H1 (cell line): ENCODE results near the gene ST6GALNAC3.

Experiments
- BCL11A ChIP-seq, 2 experiments: IDR thresholded peaks; one replicate each; pipeline ENCODE4 v1.6.1; 2011; ENCODE audit warnings: low read depth in 2 of 2, low read length in 2 of 2, mild to moderate bottlenecking in 2 of 2
- CEBPB ChIP-seq: IDR thresholded peaks from 2 replicates; pipeline ENCODE4 v1.6.1; 2012; ENCODE audit warnings: low read depth, low read length
- CHD1 ChIP-seq: IDR thresholded peaks from 2 replicates; pipeline ENCODE4 v1.6.1; 2012; ENCODE audit warnings: low read depth, low read length, improper control_type of control experiment
- CTCF ChIP-seq, 3 experiments: IDR thresholded peaks; 1 replicate in 2 of 3; 2 replicates in 1 of 3; pipeline versions ENCODE4 v1.5.1 to v1.6.1; 2011; ENCODE audit warnings: low read length in 3 of 3, mild to moderate bottlenecking in 3 of 3, inconsistent platforms in 2 of 3, low read depth in 1 of 3, moderate library complexity in 1 of 3; ENCODE audit not compliant: insufficient read depth in 1 of 3; ENCODE audit errors: control extremely low read depth in 1 of 3
- EGR1 ChIP-seq: IDR thresholded peaks from 2 replicates; pipeline ENCODE4 v1.6.1; 2011; ENCODE audit warnings: low read depth, low read length, borderline replicate concordance
- EP300 ChIP-seq, 2 experiments: IDR thresholded peaks; 1 replicate in 1 of 2; 2 replicates in 1 of 2; pipeline ENCODE4 v1.6.1; 2011 to 2012; ENCODE audit warnings: low read depth in 2 of 2, low read length in 2 of 2, mild to moderate bottlenecking in 2 of 2, borderline replicate concordance in 1 of 2, inconsistent platforms in 1 of 2, moderate library complexity in 1 of 2
- FOSL1 ChIP-seq: IDR thresholded peaks from 2 replicates; pipeline ENCODE4 v1.6.1; 2011; ENCODE audit warnings: mild to moderate bottlenecking, low read depth, low read length, moderate library complexity; ENCODE audit not compliant: insufficient read depth
- POLR2A ChIP-seq, 2 experiments: IDR thresholded peaks; 1 replicate in 1 of 2; 2 replicates in 1 of 2; pipeline ENCODE4 v1.6.1; 2011; ENCODE audit warnings: low read depth in 2 of 2, low read length in 2 of 2, mild to moderate bottlenecking in 2 of 2; ENCODE audit errors: control extremely low read depth in 1 of 2
- SIX5 ChIP-seq: IDR thresholded peaks from 2 replicates; pipeline ENCODE4 v1.6.1; 2011; ENCODE audit warnings: mild to moderate bottlenecking, low read depth, low read length
- SP1 ChIP-seq: IDR thresholded peaks from 2 replicates; pipeline ENCODE4 v1.6.1; 2011; ENCODE audit warnings: low read depth, low read length

DNA sequence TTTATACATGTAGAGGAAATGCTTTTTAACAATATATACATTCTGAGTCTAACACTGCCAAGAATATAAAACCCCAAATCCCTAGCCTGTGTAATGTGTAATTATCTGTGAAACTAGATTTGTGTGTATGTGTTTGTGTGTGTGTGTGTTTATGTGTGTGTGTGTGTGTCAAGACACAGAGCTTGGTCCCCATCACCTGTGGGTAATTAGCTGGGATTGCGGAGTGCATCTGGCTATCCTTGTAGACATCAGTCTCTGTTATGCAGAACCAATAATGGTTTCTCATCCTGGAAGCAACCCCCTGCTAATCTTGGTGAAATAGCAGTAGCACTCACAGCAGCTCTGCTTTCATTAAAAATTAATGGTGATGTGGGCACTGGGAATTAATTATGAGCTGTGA lies 26.3 kb upstream of the ST6GALNAC3 start:
- TF ChIP-seq CTCF (IDR thresholded peaks at IDR 0.05; ENCODE audit: control extremely low read depth in 1 of 3, insufficient read depth in 1 of 3, low read depth in 1 of 3, low read length in 3 of 3) (no peak), CHD1 (no peak), POLR2A (IDR thresholded peaks at IDR 0.05; ENCODE audit: control extremely low read depth in 1 of 2, low read depth in 2 of 2, low read length in 2 of 2) (no peak), CEBPB (no peak), SP1 (no peak), EGR1 (no peak), SIX5 (no peak), BCL11A (IDR thresholded peaks at IDR 0.05; ENCODE audit: low read depth in 2 of 2, low read length in 2 of 2) (no peak), EP300 (IDR thresholded peaks at IDR 0.05; ENCODE audit: borderline replicate concordance in 1 of 2, low read depth in 2 of 2, low read length in 2 of 2) (no peak), FOSL1 (no peak)
